GM12874 (cell line): ENCODE measurements around the gene JAK1.

Experiments used
- TF ChIP-seq, protein P1 (sequence below): IDR thresholded peaks from 2 replicates; pipeline ENCODE4 v1.5.1; 2011; ENCODE audit warnings: low read depth, mild to moderate bottlenecking, control low read depth, low read length, moderate library complexity; ENCODE audit not compliant: insufficient read depth

The JAK1 gene

DNA sequence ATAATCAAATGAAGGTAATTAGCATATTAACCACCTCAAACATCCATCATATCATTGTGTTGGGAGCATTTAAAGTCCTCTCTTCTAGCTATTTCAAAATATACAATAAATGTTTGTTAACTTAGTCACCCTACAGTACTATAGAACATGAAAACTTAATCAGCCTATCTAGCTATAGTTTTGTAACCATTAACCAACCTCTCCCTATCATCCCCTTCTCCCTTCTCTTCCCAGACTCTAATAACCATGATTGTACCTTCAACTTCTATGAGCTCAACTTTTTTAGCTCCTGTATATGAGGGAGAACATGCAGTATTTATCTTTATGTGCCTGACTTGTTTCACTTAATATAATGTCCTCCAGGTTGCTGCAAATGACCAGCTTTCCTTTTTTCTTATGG, 167.5 kb downstream of the JAK1 start:
- TF ChIP-seq, protein P1, sequence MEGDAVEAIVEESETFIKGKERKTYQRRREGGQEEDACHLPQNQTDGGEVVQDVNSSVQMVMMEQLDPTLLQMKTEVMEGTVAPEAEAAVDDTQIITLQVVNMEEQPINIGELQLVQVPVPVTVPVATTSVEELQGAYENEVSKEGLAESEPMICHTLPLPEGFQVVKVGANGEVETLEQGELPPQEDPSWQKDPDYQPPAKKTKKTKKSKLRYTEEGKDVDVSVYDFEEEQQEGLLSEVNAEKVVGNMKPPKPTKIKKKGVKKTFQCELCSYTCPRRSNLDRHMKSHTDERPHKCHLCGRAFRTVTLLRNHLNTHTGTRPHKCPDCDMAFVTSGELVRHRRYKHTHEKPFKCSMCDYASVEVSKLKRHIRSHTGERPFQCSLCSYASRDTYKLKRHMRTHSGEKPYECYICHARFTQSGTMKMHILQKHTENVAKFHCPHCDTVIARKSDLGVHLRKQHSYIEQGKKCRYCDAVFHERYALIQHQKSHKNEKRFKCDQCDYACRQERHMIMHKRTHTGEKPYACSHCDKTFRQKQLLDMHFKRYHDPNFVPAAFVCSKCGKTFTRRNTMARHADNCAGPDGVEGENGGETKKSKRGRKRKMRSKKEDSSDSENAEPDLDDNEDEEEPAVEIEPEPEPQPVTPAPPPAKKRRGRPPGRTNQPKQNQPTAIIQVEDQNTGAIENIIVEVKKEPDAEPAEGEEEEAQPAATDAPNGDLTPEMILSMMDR, result no peak

DNA sequence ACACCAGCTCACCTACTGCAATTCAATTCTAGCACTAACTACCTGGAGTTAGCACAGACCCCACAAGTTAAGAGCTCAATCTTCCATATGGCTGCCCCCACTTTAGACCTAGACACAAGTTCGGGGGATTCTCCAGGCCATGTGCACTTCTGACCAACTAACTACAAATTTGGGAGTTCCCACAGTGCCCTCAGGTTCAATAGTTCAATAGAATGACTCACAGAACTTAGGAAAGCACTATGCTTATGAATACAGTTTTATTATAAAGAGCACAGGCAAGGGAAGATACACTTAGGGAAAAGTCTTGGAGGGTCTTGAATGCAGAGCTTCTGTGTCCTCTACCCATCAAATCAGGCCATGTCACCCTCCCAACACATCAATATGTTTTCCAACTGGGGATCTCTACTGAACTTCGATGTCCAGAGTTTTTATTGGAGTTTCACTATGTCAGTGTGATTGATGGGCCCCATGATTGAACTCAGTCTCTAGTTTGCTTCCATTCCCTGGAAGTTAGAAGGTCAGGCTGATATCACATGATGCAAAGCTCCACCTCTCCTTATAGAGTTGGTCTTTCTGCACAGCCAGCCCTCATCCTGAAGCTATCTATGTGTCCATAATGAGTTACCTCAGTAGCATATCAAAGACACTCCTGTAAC, 175.4 kb downstream of the JAK1 start:
- TF ChIP-seq, protein P1, result no peak
